ENCODE results near the gene TUBB2A.
"Not testable (repeated sequence)": the region's sequence is repeated elsewhere in the genome, so short reads cannot be mapped to it uniquely, and the experiment has no call there.

Gene TUBB2A

GRCh38 chr6:3151691-3152090 is 5.7 kb downstream of the TUBB2A start:
- no peak for DNase-seq

DNA sequence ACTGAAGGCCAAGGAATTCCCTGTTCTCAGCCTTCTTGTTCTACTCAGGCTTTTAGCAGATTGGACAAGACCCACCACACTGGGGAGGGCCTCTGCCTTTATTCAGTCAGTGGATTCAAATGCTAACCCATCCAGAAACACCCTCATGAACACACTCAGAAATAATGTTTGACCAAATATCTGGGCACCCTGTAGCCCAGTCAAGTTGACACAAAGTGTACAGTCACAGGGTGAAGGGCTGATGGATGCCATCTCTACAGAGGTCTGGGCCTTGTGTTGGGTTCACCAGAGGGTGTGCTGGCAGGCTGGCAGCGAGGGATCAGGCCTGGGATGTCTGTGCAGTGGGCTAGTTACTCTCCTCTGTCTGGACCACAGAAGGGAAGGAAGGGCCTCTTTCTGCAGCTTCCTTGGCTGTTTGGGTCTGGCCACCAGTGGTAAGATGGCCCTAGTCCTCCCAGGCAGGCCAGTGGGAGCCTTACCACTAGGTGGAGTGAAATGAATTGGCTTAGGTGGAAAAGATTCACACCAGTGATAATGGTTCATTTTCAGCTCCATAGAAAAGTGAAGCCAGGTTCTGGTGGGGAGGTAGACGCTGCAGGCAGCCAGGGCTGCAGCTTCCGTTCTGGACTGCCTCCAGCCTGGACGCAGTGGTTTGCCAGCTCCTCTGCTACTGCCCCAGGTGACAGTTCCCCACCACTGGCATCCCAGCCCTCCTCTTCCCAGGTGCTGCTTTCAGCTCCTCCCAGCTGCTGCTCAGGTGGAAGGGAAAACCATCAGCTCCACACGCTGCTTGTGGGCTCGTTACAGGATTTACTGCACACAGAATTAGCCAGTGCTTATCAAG is 9.2 kb downstream of the TUBB2A start:
- no peak for DNase-seq

DNA sequence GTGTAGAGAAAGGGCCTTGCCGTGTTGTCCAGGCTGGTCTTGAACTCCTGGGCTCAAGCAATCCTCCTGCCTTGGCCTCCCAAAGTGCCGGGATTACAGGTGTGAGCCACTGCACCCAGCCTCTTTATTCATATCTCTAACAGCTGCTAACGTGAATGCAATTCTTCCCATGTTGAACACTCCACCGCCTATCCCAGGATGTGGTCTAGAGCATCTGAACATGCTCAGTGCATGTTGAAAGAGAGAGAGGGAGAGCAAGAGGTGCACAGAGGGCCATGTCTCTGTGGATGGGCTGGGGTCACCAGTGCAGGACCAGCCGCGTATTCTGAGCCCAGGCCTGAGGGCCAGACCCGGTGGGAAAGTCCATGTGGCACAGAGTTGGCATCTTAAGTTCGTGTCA is 12.8 kb downstream of the TUBB2A start:
- DNase-seq, result no peak

DNA sequence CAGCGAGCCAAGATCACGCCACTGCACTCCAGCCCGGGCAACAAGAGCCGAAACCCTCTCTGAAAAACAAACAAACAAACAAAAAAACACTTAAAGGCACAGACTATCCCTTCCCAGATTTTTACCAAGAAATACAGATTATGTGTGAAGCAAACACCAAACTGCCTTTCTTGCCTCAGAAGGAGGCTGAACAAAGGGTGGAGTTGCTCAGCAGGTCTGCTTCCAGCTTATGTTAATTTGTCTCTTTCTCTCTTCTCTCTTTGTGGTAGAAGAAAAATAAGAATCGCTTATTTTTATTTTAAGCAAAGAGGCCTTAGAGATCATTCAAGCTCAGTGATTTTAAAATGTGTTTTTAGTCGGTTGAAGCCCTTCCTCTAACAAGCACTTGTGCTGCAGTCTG is 14.2 kb downstream of the TUBB2A start:
- no peak for DNase-seq

DNA sequence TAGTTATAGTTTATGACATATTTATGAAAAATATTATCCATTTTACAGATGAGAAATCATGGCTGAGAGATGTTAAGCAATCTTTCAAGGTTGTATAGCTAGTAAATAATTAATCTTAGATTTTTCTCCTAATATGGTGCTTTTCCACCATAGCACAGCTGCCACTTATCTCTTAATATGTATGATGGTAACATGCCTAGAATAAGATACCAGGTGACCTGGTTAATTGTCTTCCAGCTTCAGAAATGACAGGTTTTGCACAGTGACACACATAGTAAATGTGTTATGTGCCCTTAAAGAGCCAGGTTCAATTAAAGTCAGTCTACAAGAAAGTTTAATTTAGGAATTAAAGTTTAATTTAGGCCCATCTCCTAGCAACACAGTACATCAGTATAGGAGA is 14.8 kb downstream of the TUBB2A start:
- DNase-seq, result no peak

DNA sequence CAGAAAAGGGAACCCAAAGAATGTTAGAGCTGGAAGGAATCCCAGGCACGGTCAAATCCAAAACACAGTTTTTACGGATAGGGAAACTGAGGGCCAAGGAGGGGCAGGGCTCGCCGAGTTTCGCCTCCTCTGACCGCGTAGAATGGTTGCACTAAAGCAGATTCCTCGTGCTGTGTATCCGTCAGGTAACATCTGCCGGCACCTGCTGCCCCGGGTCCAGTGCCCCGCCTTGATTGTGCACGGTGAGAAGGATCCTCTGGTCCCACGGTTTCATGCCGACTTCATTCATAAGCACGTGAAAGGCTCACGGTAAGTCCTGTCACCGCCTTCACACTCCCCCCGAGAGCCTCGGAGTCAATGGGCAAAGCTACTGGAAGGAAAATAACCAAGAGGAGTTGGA is 17.1 kb downstream of the TUBB2A start:
- no peak for DNase-seq

GRCh38 chr6:3139090-3139903 is 18.0 kb downstream of the TUBB2A start:
- DNase-seq, result peak; percentile 95

DNA sequence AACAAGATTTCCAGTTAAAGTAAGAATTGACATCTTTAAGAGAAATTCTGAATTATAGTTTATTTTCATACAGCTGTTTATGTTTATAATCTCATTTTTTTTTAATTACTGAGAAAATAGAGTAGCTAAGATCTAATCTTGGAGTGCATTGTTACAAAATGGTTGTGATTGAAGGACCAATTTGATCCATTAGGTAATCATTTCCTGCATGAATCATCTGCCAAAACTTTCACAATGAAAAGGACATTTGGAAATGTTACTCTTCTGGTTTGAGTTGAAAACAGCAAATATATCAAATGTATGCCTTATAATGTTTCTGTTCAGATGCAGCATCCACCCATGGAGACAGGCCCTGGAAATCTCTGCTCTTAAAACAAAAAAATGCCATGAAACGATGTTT is 19.0 kb downstream of the TUBB2A start:
- no peak for DNase-seq

- not testable (repeated sequence) for DNase-seq
Measured at GRCh38 chr6:3137873-3138272, 19.5 kb downstream of the TUBB2A start.

GRCh38 chr6:3137057-3137777 is 20.1 kb downstream of the TUBB2A start:
- no peak for DNase-seq

DNA sequence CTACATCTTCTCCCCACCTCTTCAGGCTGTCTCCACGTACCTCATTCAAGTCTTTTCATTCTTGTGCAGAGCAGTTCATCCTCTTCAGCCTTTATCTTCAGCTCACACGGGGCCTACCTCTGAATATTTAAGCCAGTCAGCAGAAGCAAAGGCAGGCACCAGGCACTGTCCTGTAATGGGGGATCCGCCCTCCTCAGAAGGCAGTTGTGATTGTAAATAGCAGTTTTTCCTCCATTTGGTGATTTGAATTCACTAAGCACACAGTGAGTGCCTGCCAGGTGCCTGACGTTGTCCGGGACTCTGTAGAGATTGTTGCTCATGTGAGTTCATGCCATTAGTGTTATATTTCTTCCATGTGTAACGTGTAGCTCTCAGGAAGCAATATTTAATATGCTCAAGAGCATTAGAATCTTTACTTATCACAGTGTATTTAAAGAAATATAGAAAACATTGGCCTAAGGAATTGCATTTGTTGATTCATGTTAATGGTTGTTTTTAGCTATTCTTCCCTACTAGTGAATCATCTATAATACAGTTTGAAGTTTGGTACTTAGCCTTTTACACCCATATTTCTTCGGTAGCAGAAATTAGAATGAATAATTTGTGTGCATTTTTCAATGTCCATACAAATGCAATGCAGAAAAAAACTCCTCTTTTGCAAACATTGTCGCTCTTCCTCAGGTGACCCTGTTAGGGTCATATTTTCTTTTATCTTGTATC is 20.9 kb downstream of the TUBB2A start:
- DNase-seq, result no peak

GRCh38 chr6:3135668-3136291 is 21.6 kb downstream of the TUBB2A start:
- no peak for DNase-seq

GRCh38 chr6:3133515-3133914 is 23.8 kb downstream of the TUBB2A start:
- DNase-seq, result no peak

DNA sequence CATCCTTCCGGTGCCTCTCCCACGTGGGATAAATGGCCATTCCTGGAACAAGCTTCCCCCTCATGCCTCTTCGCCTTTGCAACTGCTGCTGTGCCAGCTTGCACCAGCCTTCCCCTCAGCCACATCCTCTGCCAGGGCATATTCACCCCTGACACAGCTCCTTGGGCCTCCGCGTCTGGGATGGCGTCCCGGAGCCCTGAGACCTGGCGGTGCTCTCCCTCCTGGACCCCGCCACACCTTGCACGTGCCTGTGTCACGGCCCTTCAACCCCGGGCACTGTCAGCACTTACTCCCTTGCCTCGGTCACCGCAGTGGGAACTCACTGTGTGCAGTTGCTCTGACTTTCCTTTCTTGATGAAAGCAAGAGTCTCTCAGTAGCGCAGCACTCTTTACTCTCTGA is 25.6 kb downstream of the TUBB2A start:
- no peak for DNase-seq

DNA sequence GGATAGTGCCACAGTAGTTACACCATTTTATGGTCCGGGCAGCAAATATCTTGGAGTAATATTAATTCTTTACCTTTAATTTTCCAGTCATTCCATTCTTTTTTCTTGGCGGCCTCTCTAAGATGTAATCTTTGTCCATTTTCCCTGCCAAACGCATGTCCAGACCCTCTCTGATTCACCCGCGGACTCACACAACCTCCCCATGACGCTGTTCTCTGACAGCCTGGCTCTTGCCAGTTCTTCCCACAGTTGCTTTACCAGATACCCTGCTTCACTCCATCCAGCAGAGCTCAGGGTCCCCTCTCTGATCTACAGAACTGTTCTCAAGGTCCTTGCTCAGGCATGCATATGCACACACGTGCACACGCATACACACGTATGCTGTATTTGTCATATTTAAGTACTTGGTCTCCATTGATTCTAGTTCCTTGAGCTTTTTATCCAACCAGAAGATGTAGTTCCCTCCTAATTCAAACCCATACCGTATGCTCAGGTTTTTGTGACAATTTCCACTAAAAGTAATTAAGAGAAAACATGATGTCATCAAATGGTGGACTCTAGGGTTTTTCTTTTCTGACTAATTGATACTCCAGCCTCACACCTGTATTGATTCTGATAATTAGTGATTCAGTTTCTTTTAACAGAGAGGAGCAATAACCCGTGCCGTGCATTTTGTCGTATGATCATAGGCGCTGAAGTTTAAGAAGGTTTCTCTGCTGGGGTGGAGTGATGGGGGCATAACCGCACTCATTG is 28.8 kb downstream of the TUBB2A start:
- DNase-seq, result no peak

- no peak for DNase-seq
Measured at GRCh38 chr6:3125815-3126214, 31.5 kb downstream of the TUBB2A start.

GRCh38 chr6:3124667-3125066 is 32.7 kb downstream of the TUBB2A start:
- DNase-seq, result no peak

- no peak for DNase-seq
Measured at GRCh38 chr6:3122823-3123182, 34.5 kb downstream of the TUBB2A start.

DNA sequence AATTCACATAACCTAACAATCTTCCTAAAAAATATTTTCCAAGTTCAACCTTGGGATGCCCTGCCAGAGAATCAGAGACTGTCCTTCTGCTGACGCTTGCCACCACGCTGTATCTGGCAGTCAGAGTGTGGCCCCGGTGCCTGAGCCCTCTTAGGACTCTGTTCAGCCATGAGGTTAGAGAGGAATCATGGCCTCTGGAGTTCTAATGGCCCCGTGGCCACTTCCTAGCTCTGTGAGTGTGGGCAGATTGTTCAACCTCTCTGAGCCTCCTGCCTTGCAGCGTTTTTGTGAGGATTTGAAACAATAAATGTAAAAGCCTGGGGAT is 36.6 kb downstream of the TUBB2A start:
- DNase-seq, result no peak

DNA sequence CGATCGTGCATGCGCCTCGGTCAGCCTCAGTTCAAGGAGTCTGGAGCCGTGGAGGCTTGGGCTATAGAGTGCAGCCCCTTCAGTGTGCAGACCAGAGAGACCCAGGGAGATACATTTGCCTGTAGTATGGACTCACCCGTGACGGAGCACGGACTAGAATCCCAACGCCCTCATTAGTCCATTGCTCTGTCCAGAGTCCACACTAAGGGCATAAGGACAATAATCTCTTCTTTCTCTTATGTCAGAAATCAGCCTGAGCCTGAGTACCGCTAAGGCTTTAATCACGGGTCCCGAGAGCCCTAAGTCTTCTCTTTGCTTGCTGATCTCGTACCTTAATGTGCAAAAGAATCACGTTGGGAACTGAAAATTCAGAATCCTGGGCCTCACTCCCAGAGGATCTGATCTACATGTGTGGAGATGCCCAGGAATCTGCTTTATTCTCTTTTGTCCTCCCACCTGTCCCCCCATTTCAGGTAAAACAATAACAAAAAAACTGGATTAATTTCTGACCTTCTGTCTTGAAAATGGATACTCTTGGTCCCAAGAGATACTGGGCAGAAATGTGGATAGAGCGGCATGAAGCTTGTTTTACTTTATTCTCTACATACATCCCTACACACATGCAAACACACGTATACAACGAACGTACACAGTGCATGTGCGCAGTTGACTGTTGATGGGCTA is 38.2 kb downstream of the TUBB2A start:
- DNase-seq, result peak in 1 of 2 experiments; percentile 58

- DNase-seq, result peak; percentile 82 to 83
Measured at GRCh38 chr6:3118353-3119039, 38.8 kb downstream of the TUBB2A start, which contains the start of gene BPHL. BPHL (plus strand) TSS chr6:3118711; CDS start chr6:3118741, 30 bp downstream.

All from Kasumi-1 (cell line).